HG02973 (cell line): ENCODE measurements around the gene GPR183.

ENCODE experiments used
- ATAC-seq: cut with Tn5 transposase; IDR thresholded peaks from one replicate; pipeline ENCODE4 v1.9.1; 2021; ENCODE audit warnings: moderate library complexity; ENCODE audit not compliant: unreplicated experiment

Gene GPR183

GRCh38 chr13:99272481-99272880 lies 34.7 kb downstream of the GPR183 start:
- no peak for ATAC-seq

DNA sequence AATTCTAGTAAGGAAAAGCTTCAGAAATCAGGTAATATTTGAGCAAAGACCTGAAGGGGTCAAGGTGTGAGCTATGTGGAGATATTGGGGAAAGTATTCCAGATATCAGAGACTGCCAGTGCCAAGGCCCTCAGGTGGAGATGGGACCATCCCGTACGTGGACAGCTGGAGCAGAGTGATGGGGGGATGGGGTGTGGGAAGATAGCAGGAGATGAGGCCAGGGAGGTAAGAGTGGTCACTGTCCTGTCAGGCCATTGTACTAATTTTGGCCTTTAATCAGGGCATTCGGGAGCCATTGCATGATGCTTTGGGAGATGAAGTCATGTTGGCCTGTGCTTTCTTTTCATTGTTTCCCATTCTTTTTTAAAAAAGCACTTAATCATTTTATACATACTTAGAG lies 36.0 kb downstream of the GPR183 start:
- ATAC-seq: no peak

- ATAC-seq: no peak
These were observed 36.7 kb downstream of the GPR183 start for GRCh38 chr13:99270518-99270917.

DNA sequence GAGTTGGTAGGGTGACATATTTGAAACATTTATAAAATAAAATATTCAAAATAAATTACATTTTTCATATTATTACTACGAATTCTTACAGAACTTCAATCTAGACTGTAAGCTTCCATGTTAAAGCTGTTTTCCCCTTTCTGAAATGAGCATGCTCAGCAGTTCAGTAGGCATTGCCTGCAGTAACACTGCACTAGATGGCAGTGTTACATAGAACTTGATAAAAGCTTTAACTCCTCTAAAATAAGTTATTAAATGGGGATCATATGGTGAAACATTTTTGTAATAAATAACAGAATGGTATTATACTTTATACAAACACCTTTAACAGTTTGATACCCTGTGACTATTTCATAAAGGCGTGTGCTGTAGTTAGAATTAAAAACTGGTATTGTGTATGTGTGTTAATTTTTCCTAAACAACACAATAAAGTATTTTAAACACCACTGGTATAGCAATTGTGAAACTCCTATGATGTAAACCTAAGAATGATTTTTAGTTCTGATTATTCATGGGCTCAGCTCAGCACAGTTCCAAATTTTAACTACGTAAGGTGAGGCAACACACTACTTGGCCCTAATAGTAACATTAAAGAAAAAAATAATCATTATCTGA lies 37.5 kb downstream of the GPR183 start:
- ATAC-seq: peak; percentile 52

DNA sequence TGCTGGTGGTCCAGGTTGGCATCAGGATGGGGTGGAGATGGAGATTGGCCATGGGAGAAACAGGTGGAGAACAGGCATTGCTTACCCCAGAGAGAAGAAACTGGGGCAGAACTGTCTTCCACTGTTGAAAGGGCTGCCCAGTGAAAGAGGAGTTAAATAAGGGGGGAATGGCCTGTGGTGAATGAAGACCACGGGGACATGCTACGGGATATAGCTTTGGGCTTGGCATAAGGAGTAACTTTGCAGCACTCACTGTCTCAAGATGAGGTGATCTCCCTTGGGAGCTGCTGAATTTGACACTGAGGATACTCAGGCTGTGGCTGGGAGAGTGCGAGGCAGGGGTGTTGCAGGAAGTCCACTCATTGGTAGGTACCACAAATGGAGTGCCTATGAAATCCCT lies 38.4 kb downstream of the GPR183 start:
- no peak for ATAC-seq

GRCh38 chr13:99267927-99268326 lies 39.3 kb downstream of the GPR183 start:
- ATAC-seq: no peak

GRCh38 chr13:99266827-99267226 lies 40.4 kb downstream of the GPR183 start:
- no peak for ATAC-seq

GRCh38 chr13:99265821-99266426 lies 41.3 kb downstream of the GPR183 start:
- no peak for ATAC-seq

DNA sequence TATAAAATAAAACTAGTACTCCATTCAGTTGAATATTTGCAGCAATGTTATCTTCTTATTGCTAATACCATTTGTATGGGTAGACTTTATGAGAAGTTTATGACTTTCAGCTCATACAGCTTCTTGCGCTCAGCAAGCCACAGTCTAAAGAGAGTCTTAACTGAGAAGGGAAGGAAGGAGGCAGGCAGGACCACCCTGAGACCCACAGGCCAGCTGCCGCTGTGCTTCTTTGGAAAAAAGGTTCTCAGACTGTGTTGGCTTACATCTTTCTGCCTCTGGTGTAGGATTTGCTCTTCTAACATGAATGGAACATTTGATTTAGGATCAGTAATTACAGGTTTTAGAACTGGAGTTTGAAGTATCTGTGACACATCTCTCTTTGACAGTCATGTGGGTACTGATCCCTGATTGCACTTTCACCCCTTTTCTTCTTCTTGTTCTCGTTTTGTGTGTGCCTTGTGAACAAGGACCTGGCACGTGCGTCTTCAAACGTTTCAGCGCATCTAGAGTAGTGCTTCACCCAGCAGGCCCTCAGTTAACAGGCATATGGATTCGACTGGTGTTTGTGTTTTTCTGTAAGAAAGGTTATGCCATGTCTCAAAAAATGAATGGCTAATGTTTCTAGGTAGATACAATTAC lies 41.9 kb downstream of the GPR183 start:
- ATAC-seq: no peak

GRCh38 chr13:99264051-99264450 lies 43.1 kb downstream of the GPR183 start:
- ATAC-seq: no peak

DNA sequence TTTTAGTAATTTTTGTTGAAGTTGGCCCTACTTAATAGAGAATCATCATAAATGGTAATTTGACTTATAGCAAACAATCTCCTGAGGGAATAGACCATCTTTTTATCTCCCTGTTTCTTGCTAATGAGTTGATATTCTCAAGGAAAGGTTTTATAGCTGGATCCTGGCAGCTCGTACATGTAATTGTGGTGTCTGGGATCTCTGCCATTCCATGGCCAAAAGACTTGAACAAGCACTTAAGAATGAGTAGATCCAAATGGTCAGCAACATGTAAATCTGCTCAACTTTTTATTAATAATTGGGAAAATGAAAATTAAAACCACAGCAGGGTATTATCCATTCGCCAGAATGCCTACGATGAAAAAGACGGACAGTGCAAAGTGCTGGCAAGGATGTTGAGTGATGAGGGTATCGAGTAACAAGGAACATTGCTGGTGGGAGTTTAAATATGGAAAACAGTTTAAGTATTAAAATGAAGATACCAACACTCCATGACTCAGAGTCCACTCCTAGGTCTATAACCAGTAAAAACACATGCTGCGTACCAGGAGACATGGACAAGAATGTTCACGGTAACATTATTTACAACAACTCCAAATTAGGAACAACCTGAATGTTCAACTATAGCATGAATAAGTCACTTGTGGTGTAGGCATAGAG lies 43.9 kb downstream of the GPR183 start:
- ATAC-seq: no peak

DNA sequence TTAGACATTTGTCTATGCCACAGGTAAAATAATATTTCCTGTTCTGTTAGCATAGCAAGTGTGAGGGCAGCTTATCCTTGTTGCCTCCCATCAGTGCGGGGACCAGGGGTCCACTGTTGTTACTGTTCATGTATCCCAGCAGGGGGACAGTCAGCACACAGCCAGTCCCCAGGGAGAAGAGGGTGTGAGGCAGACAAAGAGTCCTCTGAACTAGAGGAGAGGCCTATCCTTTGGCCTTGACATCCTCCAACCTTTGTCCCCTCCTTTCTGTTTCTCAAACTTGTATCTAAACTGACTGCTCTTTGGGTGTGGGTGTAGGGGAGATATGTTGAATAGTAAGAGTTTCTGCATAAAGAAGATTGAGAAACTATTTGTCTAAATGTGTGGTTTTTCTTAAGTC lies 46.1 kb downstream of the GPR183 start:
- no peak for ATAC-seq

GRCh38 chr13:99260216-99260615 lies 47.0 kb downstream of the GPR183 start:
- ATAC-seq: no peak

DNA sequence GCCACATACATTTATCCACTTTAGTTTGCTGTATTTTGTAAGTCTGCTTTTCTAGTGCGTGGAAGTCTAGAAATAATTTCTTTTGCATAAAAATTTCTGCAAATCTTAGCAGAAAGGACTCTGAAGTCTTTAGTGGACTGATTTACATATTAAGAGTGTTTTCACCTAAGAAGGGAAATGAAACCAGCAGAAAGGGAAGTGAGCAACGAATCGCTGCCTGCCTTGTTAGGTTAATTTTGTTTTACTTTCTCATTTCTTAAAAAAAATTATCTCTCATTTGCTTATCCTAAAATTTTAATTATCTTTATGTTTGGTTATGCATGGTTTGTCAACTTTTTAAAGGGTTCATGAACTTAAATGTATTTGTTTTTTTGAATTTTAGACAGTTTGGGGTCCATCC lies 48.3 kb downstream of the GPR183 start:
- ATAC-seq: peak; percentile 57

GRCh38 chr13:99258210-99258860 lies 48.9 kb downstream of the GPR183 start, which contains the start of gene GPR18:
TSS of gene GPR18 (minus strand) at chr13:99258379. CDS start at chr13:99255872, 2,507 bp downstream.
- peak; percentile 82 for ATAC-seq

GRCh38 chr13:99257291-99257690 lies 49.9 kb downstream of the GPR183 start:
- ATAC-seq: no peak

DNA sequence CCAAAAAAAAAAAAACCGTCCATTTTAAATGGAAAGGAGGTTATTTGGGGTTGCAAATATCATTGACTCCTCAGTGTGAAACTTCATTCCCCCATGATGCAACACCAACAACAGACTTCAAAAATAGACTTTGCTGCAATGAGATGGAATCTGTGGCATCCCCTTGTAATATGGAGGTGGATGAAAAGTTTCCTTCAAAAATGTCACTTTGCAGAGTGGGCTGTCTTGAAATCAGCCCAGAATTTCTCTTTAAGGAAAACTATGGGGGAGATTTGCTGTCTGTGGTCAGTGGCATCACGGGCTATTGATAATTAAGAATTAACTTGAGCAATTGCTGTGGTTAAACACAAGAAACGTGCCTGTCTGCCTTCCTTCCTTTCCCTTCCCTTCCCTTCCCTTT lies 50.5 kb downstream of the GPR183 start:
- ATAC-seq: no peak

DNA sequence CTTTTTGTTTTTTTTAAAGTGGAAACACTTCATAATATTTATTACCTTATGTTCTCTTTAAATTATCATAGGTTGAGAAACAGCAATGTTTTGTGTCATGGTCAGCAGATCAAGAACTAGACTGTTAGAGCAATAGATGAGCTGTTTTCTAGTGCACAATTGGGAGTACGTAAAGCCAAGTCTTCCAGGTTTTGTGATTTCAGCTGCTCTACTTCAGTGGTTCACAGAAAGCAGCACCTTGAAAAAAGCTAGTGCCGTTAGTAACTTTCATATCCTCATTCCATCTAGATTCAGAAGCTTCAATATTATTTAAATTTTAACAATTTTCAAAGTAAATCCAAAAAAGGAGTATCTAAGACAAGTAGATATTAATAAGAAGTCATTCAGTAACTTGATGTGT lies 50.9 kb downstream of the GPR183 start:
- ATAC-seq: no peak

DNA sequence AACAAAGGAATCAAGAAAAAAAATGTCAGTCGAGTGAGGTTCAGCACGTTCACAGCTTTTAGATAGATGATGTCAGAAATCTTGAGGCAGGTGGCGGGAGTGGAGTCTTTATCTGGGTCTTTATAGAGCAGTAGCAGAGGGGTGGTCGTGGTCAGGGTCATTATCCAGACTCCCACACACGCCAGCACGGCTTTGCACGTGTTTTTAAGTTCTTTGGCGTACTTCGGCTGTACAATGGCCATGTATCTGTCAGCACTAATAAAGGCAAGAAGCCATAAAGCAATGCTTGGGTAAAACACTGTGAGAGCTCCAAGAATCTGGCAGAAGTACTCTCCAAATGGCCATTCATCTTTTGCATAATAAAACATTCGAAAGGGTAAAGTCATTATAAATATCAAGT lies 51.9 kb downstream of the GPR183 start:
- no peak for ATAC-seq

- ATAC-seq: no peak
These were observed 52.4 kb downstream of the GPR183 start for GRCh38 chr13:99254830-99255229.

DNA sequence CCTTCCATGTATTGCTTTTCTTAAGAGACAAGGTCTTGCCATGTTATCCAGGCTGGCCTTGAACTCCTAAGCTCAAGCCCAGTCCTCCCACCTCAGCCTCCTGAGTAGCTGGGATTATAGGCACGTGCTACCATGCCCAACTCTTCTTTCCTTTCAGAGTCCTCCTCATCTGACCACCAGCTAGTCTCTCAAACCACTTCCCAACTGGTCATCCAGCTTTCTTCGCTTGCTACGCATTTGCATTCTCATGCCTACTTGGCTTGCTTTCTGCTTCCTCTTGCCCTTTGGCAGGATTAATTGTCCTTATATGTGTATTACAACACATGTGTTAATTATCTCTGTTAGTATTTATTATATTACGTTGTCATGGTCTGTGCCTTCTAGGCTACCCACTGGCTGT lies 55.3 kb downstream of the GPR183 start:
- ATAC-seq: no peak
